GM23248 (cell line): ENCODE results near the gene OSER1.

ENCODE experiments used
- EZH2 ChIP-seq: fragments of 200-600 bp; sonication (generic); IDR thresholded peaks from 2 replicates; pipeline ENCODE4 v1.6.1; 2018; ENCODE audit warnings: antibody characterized with exemption, mild to moderate bottlenecking; ENCODE audit not compliant: insufficient read depth, poor library complexity, severe bottlenecking
- EZH2phosphoT487 ChIP-seq: fragments of 200-600 bp; sonication (generic); IDR thresholded peaks from 2 replicates; pipeline ENCODE4 v1.6.1; 2018; ENCODE audit warnings: antibody characterized with exemption, moderate library complexity, mild to moderate bottlenecking, low read depth; ENCODE audit not compliant: insufficient read depth

- TF ChIP-seq EZH2, result no peak
- no peak for TF ChIP-seq EZH2phosphoT487
Observed at GRCh38 chr20:44166008-44166407, 44.6 kb downstream of the OSER1 start.
